GM20431 (cell line): ENCODE data around the gene ARL5B.

Experiments
- in situ Hi-C: fragments of 300-500 bp; cut with MseI, MboI; formaldehyde crosslinking; loops from one replicate; pipeline ENCODE4 v1.15.0; 2020; ENCODE audit warnings: low sequenced_read_pairs; ENCODE audit not compliant: unreplicated experiment

ARL5B gene

GRCh38 chr10:18656724-18657123 is 2.5 kb upstream of the ARL5B start:
- in situ Hi-C loops = no loop called here

DNA sequence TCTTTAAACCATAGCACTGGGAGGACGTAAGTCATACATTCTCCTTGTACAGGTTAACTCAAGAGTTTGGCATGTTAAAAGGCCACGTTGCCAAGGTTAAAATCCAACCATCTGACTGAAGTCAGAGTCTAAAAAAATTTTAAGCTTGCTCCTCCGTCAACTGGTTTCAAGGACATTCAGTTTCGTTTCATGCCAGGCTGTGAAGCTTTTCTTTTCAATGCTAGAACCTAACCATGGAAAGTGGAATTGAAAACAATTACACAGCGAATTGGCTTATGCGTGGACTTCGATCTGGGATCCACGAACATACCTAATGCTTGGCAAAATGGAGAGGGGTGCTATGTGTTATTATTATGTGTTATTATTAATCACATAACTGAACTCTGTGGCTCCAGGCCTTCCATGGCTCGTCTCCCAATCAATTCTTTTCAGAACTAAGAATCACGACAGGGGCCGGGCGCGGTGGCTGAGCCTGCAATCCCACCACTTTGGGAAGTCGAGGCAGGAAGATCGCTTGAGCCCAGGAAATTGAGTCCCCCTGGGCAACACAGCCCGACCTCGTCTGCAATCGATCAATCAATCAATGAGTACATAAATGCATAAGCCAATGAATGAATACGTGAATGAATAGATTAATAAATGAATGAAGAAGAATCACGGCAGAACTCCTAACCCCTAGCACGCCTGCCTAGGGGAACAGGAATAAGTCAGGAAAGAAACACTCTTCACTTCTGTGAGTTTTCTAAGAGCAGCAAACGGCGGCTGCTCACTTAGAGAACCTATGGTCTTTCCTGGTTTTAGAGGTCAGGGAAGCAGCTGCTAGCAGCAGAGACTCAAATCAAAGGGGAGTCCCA is 733 bp upstream of the ARL5B start:
- in situ Hi-C loops = no loop called here

GRCh38 chr10:18659819-18660535 is 746 bp downstream of the ARL5B start:
- in situ Hi-C loops = no loop called here

DNA sequence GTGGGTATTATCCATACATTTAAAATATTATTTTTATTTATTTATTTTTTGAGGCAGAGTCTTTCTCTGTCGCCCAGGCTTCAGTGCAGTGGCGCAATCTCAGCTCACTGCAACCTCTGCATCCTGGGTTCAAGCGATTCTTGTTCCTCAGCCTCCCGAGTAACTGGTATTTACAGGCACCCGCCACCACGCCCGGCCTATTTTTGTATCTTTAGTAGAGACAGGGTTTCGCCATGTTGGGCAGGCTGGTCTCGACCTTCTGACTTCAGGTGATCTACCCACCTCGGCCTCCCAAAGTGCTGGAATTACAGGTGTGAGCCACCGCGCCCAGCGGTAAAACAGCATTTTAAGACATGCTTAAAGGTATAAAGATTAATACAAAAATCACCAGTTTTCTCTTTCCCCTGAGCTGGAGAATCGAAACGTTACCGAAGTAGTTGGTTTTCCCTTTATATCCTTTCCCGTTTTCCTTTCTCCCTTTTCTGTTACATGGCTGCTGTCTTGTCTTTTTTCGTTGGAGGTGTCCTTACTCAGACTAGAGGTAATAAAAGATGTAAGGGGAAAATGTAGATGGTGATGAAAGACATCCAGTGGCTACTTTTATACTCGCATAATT is 1.7 kb downstream of the ARL5B start:
- in situ Hi-C loops = no loop called here

DNA sequence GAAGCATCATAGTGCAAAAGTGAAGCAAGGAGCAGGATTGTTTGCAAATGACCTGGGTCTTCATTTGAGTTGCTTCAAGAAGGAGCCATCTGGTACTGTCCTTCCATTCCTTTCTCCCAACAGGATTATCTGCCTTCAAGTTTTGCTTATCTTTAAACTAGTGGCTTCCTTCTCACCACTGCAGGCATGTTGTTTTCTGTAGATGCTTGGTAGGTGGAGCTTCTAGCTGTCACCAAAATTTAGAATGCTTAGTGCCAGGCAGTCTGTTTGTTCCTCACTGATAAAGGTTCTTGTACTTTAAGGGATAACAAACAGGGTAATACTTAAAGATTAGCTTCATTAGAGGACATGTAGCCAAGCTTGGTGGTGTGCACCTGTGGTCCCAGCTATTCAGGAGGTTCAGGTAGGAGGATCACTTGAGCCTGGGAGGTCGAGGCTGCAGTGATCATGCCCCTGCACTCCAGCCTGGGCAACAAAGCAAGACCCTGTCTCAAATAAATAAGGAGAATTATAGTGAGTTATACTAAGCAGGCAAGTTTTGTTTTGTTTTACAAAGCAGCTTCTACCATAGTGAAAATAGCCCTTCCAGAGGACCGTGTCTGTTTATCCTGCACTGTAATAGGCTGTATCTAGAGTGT is 5.7 kb downstream of the ARL5B start:
- in situ Hi-C loops = no loop called here

DNA sequence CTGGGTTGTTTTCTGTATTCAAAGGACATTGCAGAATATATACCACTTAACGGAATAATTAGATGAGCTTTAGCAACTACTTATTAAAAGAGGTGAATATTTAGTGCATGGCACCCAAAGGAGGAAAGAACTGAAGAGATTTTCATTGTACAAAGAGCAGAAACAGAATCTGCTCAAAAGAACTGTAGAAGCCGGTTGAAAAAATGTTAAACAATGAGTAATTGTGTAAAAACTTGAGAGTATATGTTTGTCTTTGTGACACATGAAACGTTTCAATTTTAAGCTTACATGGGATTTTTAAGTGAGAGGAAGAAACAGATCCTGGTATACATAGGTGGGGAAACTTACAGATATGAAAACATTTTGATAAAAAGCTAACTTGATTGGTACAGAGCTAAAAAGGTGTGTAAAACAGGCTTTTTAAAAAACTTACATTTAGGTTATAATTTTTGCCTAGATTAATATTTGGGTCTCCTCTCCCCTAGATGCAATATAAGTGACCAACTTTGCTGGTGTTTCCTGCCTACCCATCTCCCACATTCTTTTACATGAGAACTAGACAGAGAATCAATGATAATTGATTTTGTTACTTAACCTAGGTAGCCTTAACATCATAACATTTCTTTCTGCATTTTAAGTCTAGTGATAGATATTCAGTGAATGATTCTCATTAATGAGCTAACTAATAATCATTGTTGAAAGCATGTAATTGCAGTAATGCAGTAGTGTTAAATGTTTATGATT is 6.8 kb downstream of the ARL5B start:
- in situ Hi-C loops = no loop called here

DNA sequence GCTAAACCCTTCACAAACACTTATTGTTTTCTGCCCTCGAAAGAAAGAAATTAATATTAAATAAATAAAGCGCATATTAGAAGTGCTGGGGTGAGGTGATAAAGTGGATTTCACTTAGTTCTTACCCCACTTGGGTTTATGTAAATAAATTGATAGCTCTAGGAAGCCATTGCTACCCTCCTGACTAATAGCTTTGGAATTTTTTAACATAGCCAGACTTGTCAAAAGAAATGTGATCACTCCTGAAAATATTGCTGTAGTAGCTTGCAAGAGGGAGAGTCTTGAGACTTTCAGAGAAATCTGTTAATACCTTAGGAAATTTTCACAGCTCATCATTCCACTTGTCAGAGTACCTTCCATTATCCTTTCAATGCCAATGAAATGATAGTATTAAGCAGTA is 7.6 kb downstream of the ARL5B start:
- in situ Hi-C loops = no loop called here

DNA sequence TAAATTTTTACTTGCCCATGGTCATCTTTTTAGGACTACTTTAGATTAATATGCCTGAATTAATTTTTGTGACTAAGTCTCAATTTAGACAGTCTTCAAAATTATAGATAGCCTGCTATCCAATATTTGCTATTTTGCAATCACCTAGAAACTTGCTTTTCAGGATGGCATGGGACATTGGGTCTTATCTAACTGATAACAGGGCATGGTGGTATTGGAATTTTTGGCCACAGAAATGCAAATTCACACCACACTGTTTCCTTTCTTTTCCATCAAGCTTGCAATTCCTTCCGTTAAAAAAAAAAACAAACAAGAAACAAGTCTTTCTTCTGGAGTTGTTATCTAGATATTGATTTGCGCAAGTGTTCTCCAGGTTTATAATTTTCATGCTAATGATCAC is 8.8 kb downstream of the ARL5B start:
- in situ Hi-C loops = no loop called here

- in situ Hi-C loops = no loop called here
These were observed 16.0 kb downstream of the ARL5B start for GRCh38 chr10:18675086-18675801.

DNA sequence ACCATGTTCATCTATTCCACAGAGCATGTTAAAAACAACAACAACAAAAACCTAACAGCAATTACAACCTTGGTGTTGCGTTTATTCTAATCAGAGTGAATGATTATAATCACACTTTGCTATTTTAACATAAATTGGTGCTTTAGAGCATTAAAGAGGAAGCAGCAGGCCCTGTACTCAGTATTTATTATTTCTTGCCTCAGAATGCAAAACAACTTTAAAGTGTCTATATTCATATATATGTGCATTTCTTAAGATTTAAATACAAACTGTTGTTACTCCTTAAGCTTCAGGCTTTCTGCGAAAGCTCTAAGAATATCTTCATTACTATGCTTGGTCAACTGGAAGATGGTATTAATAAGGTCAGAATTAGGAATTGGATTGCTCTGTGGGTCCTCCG is 21.5 kb downstream of the ARL5B start:
- in situ Hi-C loops = no loop called here

- in situ Hi-C loops = no loop called here
These were observed 22.1 kb downstream of the ARL5B start for GRCh38 chr10:18681366-18681765.

DNA sequence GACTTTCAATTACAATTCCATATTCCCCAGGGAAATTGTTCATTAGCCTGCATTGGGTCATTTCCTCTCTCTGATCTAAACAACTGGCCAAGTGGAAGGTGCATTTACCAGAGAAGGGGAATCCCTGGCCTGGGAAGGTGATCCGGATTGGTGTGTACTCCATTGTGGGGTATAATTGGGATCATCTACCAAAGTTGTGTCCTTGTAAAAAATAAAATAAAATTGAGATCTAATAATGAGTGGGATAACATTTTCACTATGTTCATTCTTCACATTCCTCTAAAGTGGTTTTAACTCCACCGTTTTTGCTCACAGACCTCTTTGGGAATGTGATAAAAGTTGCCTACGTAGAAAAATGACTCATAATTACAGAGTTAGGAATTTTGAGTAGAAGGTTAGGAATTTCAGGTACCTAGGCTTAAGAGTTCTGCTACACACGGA is 22.8 kb downstream of the ARL5B start:
- in situ Hi-C loops = no loop called here

- in situ Hi-C loops = no loop called here
These were observed 24.2 kb downstream of the ARL5B start for GRCh38 chr10:18683427-18683826.

DNA sequence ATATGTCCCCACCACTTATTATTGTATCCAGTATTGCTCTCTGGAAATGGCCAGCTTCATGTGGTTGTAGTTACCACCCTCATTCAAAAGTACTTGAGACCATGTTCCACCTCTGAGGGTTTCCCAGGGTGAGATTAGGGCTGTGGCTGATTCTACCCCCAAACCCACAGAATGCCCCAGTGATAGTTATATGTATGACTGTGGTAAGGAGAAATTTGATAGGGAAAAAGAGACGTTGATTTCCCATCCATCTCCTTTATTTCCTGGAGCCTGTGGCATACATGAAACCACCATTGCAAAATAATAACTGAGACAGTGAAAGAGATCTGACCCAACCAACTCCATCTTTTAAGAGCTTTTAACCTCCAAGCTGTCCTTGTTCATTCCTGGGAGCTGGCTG is 25.2 kb downstream of the ARL5B start:
- in situ Hi-C loops = no loop called here

- in situ Hi-C loops = no loop called here
These were observed 25.7 kb downstream of the ARL5B start for GRCh38 chr10:18684953-18685352.

GRCh38 chr10:18685555-18685954 is 26.3 kb downstream of the ARL5B start:
- in situ Hi-C loops = no loop called here

- in situ Hi-C loops = no loop called here
These were observed 28.0 kb downstream of the ARL5B start for GRCh38 chr10:18687195-18687594.

GRCh38 chr10:18687706-18688105 is 28.5 kb downstream of the ARL5B start:
- in situ Hi-C loops = no loop called here

DNA sequence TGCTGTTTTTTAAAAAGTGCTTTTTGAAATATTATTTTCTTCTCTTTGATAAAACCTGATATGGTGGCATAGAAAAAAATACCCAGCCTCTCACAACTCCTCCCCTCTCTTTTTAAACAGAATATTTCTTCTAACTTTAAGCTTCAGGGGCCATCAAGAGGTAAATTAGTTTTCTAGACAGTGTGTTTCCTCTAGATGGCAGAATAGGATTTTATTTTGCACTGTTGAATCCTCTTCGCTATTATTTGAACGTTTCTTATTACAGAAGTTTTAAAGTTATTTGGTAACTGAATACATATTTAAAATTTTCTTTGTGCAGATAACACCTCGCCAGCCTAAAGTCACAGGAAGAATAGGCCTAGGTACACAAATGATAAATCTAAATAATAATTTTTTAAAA is 30.3 kb downstream of the ARL5B start:
- in situ Hi-C loops = no loop called here
